ENCODE measurements around the gene COL8A1.

COL8A1 gene

GRCh38 chr3:99665017-99665416, 26.6 kb downstream of the COL8A1 start:
- in situ Hi-C loops (cut with MboI; ENCODE audit: low pct_unique_long_range_greater_than_20kb, low sequenced_read_pairs) = no loop called here
- no peak for DNase-seq

GRCh38 chr3:99666201-99666600, 27.8 kb downstream of the COL8A1 start:
- in situ Hi-C loops (cut with MboI; ENCODE audit: low pct_unique_long_range_greater_than_20kb, low sequenced_read_pairs) = no loop called here
- DNase-seq = no peak

- in situ Hi-C loops (cut with MboI; ENCODE audit: low pct_unique_long_range_greater_than_20kb, low sequenced_read_pairs) = no loop called here
- no peak for DNase-seq
Observed at GRCh38 chr3:99668044-99668443, 29.6 kb downstream of the COL8A1 start.

- in situ Hi-C loops (cut with MboI; ENCODE audit: low pct_unique_long_range_greater_than_20kb, low sequenced_read_pairs) = no loop called here
Observed at GRCh38 chr3:99669879-99670555, 31.6 kb downstream of the COL8A1 start.

GRCh38 chr3:99670556-99670950, 32.2 kb downstream of the COL8A1 start:
- no peak for DNase-seq
- in situ Hi-C loops (cut with MboI; ENCODE audit: low pct_unique_long_range_greater_than_20kb, low sequenced_read_pairs) = no loop called here

More at GRCh38 chr3:99669879-99670555, 31.6 kb downstream of the COL8A1 start:
- DNase-seq = no peak

GRCh38 chr3:99674086-99674789, 35.8 kb downstream of the COL8A1 start:
- DNase-seq = no peak
- in situ Hi-C loops (cut with MboI; ENCODE audit: low pct_unique_long_range_greater_than_20kb, low sequenced_read_pairs) = no loop called here

GRCh38 chr3:99678023-99678422, 39.6 kb downstream of the COL8A1 start:
- in situ Hi-C loops (cut with MboI; ENCODE audit: low pct_unique_long_range_greater_than_20kb, low sequenced_read_pairs) = no loop called here
- no peak for DNase-seq

- DNase-seq = no peak
- in situ Hi-C loops (cut with MboI; ENCODE audit: low pct_unique_long_range_greater_than_20kb, low sequenced_read_pairs) = no loop called here
Observed at GRCh38 chr3:99678896-99679295, 40.5 kb downstream of the COL8A1 start.

- in situ Hi-C loops (cut with MboI; ENCODE audit: low pct_unique_long_range_greater_than_20kb, low sequenced_read_pairs) = no loop called here
- DNase-seq = no peak
Observed at GRCh38 chr3:99681512-99681911, 43.1 kb downstream of the COL8A1 start.

- no peak for DNase-seq
- in situ Hi-C loops (cut with MboI; ENCODE audit: low pct_unique_long_range_greater_than_20kb, low sequenced_read_pairs) = no loop called here
Observed at GRCh38 chr3:99681976-99682375, 43.6 kb downstream of the COL8A1 start.

GRCh38 chr3:99683465-99683864, 45.1 kb downstream of the COL8A1 start:
- no peak for DNase-seq
- in situ Hi-C loops (cut with MboI; ENCODE audit: low pct_unique_long_range_greater_than_20kb, low sequenced_read_pairs) = no loop called here

GRCh38 chr3:99683876-99684275, 45.5 kb downstream of the COL8A1 start:
- in situ Hi-C loops (cut with MboI; ENCODE audit: low pct_unique_long_range_greater_than_20kb, low sequenced_read_pairs) = no loop called here

GRCh38 chr3:99684644-99685043, 46.2 kb downstream of the COL8A1 start:
- in situ Hi-C loops (cut with MboI; ENCODE audit: low pct_unique_long_range_greater_than_20kb, low sequenced_read_pairs) = no loop called here

More at GRCh38 chr3:99683876-99684275, 45.5 kb downstream of the COL8A1 start:
- DNase-seq = no peak

GRCh38 chr3:99686469-99686868, 48.1 kb downstream of the COL8A1 start:
- no peak for DNase-seq
- in situ Hi-C loops (cut with MboI; ENCODE audit: low pct_unique_long_range_greater_than_20kb, low sequenced_read_pairs) = no loop called here

More at GRCh38 chr3:99684644-99685043, 46.2 kb downstream of the COL8A1 start:
- DNase-seq = no peak

GRCh38 chr3:99686955-99687612, 48.7 kb downstream of the COL8A1 start:
- in situ Hi-C loops (cut with MboI; ENCODE audit: low pct_unique_long_range_greater_than_20kb, low sequenced_read_pairs) = no loop called here
- DNase-seq = peak; percentile 44

- in situ Hi-C loops (cut with MboI; ENCODE audit: low pct_unique_long_range_greater_than_20kb, low sequenced_read_pairs) = no loop called here
- no peak for DNase-seq
Observed at GRCh38 chr3:99690761-99691369, 52.5 kb downstream of the COL8A1 start.

GRCh38 chr3:99693636-99694035, 55.2 kb downstream of the COL8A1 start:
- in situ Hi-C loops (cut with MboI; ENCODE audit: low pct_unique_long_range_greater_than_20kb, low sequenced_read_pairs) = no loop called here
- no peak for DNase-seq

- no peak for DNase-seq
- in situ Hi-C loops (cut with MboI; ENCODE audit: low pct_unique_long_range_greater_than_20kb, low sequenced_read_pairs) = no loop called here
Observed at GRCh38 chr3:99696497-99696896, 58.1 kb downstream of the COL8A1 start.

- DNase-seq = no peak
- in situ Hi-C loops (cut with MboI; ENCODE audit: low pct_unique_long_range_greater_than_20kb, low sequenced_read_pairs) = no loop called here
Observed at GRCh38 chr3:99697250-99697649, 58.9 kb downstream of the COL8A1 start.

GRCh38 chr3:99698932-99699331, 60.5 kb downstream of the COL8A1 start:
- in situ Hi-C loops (cut with MboI; ENCODE audit: low pct_unique_long_range_greater_than_20kb, low sequenced_read_pairs) = no loop called here
- DNase-seq = no peak
